Sigmoid colon (tissue), 7 donors: Measurements from ENCODE around the gene PMF1. TPM values are rescaled to one million over a fixed set of nuclear protein-coding genes. Genes with fewer than 3 reads are reported as not detected.

ENCODE experiments used
- DNase-seq: peaks from one replicate; pipeline ENCODE4 v3.0.0-alpha.2; 2019
- H3K27ac ChIP-seq, 4 donors: fragments of 200-600 bp; sonication (generic); one replicate each; pipeline ENCODE4 v1.5.1; 2016 to 2019; ENCODE audit warnings: mild to moderate bottlenecking in 1 of 4
- H3K27me3 ChIP-seq, 3 donors: fragments of 200-600 bp; sonication (generic); one replicate each; pipeline ENCODE4 v1.5.1; 2019; ENCODE audit warnings: mild to moderate bottlenecking in 1 of 3
- H3K36me3 ChIP-seq, 4 donors: fragments of 200-600 bp; sonication (generic); one replicate each; pipeline ENCODE4 v1.5.1; 2016 to 2019
- H3K4me1 ChIP-seq, 4 donors: fragments of 200-600 bp; sonication (generic); one replicate each; pipeline ENCODE4 v1.5.1; 2017 to 2019
- H3K4me3 ChIP-seq, 4 donors: fragments of 200-600 bp; sonication (generic); one replicate each; pipeline ENCODE4 v1.5.1; 2017 to 2019; ENCODE audit warnings: mild to moderate bottlenecking in 2 of 4, moderate library complexity in 1 of 4
- H3K9me3 ChIP-seq, 4 donors: fragments of 200-600 bp in 3 of 4; sonication (generic) in 3 of 4; one replicate each; pipeline versions ENCODE4 v1.5.1 to v1.6.1; 2013 to 2019
- EP300 ChIP-seq, 4 donors: sonication (generic); formaldehyde crosslinking; IDR thresholded peaks; one replicate each; pipeline ENCODE4 v1.6.1; 2017; ENCODE audit warnings: antibody characterized with exemption in 4 of 4
- POLR2A ChIP-seq, 2 donors: fragments of 450-650 bp; IDR thresholded peaks; one replicate each; pipeline ENCODE4 v1.6.1; 2016; ENCODE audit warnings: antibody characterized with exemption in 2 of 2, mild to moderate bottlenecking in 2 of 2, moderate library complexity in 2 of 2
- POLR2AphosphoS5 ChIP-seq, 4 donors: sonication (generic); formaldehyde crosslinking; IDR thresholded peaks; one replicate each; pipeline ENCODE4 v1.6.1; 2017; ENCODE audit warnings: antibody characterized with exemption in 4 of 4
- WGBS, 2 donors: extraction: QIAGEN DNeasy Blood & Tissue Kit; methylation state at CpG; one replicate each; pipeline ENCODE4 v1.1.7; 2013; 5-methylcytosine and 5-hydroxymethylcytosine counted together
- intact Hi-C: fragments of 100-400 bp; cut with DNase I; formaldehyde crosslinking; loops from one replicate; pipeline ENCODE4 v1.15.1; 2023
- polyA plus RNA-seq, 3 donors: library from polyadenylated mRNA; stranded (reverse); fragments of 200-250 nt; gene quantifications; one replicate each; pipeline ENCODE4 v1.2.3, GENCODE V29; 2013
- small RNA-seq, 3 donors: library from RNA; depleted of rRNA; stranded (forward); fragments of <200 nt; gene quantifications; one replicate each; pipeline ENCODE3, GENCODE V24; 2016
- total RNA-seq, 4 donors: library from RNA; depleted of rRNA; stranded (reverse); fragments of >200 nt; gene quantifications; one replicate each; pipeline ENCODE4 v1.1.0, GENCODE V29; 2016
- TF ChIP-seq, protein P1 (sequence below), 4 experiments: fragments of 450-650 bp in 3 of 4; fragments of 200-600 bp in 1 of 4; IDR thresholded peaks; one replicate each; pipeline ENCODE4 v1.5.1; 2016 to 2019; ENCODE audit warnings: antibody characterized with exemption in 4 of 4, mild to moderate bottlenecking in 3 of 4, moderate library complexity in 2 of 4
- donor health status: healthy with polysubstance abuse.
- donor health status: Bipolar disorder and iron deficiency.
- donor health status: healthy.

Gene PMF1
- total and polyA plus RNA-seq, 7 donors, result 41.1 to 75.1 (median 52.8) TPM

- H3K9me3 ChIP-seq, result no peaks in the 10 kb centered on the region
- no peak for DNase-seq
- 74 to 78% methylated on average over 4 of the region's 4 CpGs for WGBS, 2 donors
- no peaks in the 10 kb centered on the region for H3K27me3 ChIP-seq
- TF ChIP-seq POLR2AphosphoS5 (IDR thresholded peaks at IDR 0.05), result no peak
- TF ChIP-seq EP300 (IDR thresholded peaks at IDR 0.05), result no peak
- TF ChIP-seq, protein P1, sequence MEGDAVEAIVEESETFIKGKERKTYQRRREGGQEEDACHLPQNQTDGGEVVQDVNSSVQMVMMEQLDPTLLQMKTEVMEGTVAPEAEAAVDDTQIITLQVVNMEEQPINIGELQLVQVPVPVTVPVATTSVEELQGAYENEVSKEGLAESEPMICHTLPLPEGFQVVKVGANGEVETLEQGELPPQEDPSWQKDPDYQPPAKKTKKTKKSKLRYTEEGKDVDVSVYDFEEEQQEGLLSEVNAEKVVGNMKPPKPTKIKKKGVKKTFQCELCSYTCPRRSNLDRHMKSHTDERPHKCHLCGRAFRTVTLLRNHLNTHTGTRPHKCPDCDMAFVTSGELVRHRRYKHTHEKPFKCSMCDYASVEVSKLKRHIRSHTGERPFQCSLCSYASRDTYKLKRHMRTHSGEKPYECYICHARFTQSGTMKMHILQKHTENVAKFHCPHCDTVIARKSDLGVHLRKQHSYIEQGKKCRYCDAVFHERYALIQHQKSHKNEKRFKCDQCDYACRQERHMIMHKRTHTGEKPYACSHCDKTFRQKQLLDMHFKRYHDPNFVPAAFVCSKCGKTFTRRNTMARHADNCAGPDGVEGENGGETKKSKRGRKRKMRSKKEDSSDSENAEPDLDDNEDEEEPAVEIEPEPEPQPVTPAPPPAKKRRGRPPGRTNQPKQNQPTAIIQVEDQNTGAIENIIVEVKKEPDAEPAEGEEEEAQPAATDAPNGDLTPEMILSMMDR (IDR thresholded peaks at IDR 0.05), result no peak
- no peak for TF ChIP-seq POLR2A (IDR thresholded peaks at IDR 0.05)
- intact Hi-C loops, result no loop called here
- H3K27ac ChIP-seq, result no peak overlapping the region
- peaks cover 0 to 9% (median 0%) of the 10 kb centered on the region in 4 donors for H3K36me3 ChIP-seq
- peaks cover 0 to 33% (median 29%) of the 10 kb centered on the region in 4 donors for H3K4me1 ChIP-seq
- H3K4me3 ChIP-seq, result no peak overlapping the region
Observed at GRCh38 chr1:156284757-156285156, 72.0 kb downstream of the PMF1 start.

- no peaks in the 10 kb centered on the region for H3K27me3 ChIP-seq
- intact Hi-C loops, result no loop called here
- H3K4me3 ChIP-seq, result no peak overlapping the region
- no peak overlapping the region for H3K27ac ChIP-seq
- no peaks in the 10 kb centered on the region for H3K9me3 ChIP-seq
- TF ChIP-seq, protein P1 (IDR thresholded peaks at IDR 0.05), result no peak
- TF ChIP-seq EP300 (IDR thresholded peaks at IDR 0.05), result no peak
- TF ChIP-seq POLR2AphosphoS5 (IDR thresholded peaks at IDR 0.05), result no peak
- TF ChIP-seq POLR2A (IDR thresholded peaks at IDR 0.05), result no peak
- DNase-seq, result no peak
- peaks cover 0 to 36% (median 28%) of the 10 kb centered on the region in 4 donors for H3K4me1 ChIP-seq
- H3K36me3 ChIP-seq, result peaks cover 0 to 9% (median 0%) of the 10 kb centered on the region in 4 donors
- 91 to 97% methylated on average over 21 of the region's 21 CpGs for WGBS, 2 donors
Observed at GRCh38 chr1:156285437-156285836, 72.6 kb downstream of the PMF1 start.

GRCh38 chr1:156286061-156286460, 73.3 kb downstream of the PMF1 start:
- no peak for TF ChIP-seq POLR2AphosphoS5 (IDR thresholded peaks at IDR 0.05)
- TF ChIP-seq POLR2A (IDR thresholded peaks at IDR 0.05), result no peak
- TF ChIP-seq, protein P1 (IDR thresholded peaks at IDR 0.05), result no peak
- TF ChIP-seq EP300 (IDR thresholded peaks at IDR 0.05), result no peak
- peaks cover 0 to 39% (median 28%) of the 10 kb centered on the region in 4 donors for H3K4me1 ChIP-seq
- intact Hi-C loops, result no loop called here
- no peaks in the 10 kb centered on the region for H3K9me3 ChIP-seq
- WGBS, 2 donors, result 96% methylated on average over 8 of the region's 8 CpGs
- no peak overlapping the region for H3K4me3 ChIP-seq
- no peaks in the 10 kb centered on the region for H3K27me3 ChIP-seq
- no peak for DNase-seq
- peaks cover 0 to 9% (median 0%) of the 10 kb centered on the region in 4 donors for H3K36me3 ChIP-seq
- no peak overlapping the region for H3K27ac ChIP-seq

Small RNA genes within 50 kb of the gene (small RNA-seq; reads per million reads assigned to genes)
- 0 reads per million in 3 donors for gene RF00568

Other genes starting within 250 kb of the PMF1 start
- gene ARHGEF2, start 234.5 kb upstream of the PMF1 start, total RNA-seq, result 10 to 100 TPM; 31.6 to 83.9 (median 48.1) TPM
- gene ARHGEF2, start 234.5 kb upstream of the PMF1 start, polyA plus RNA-seq, result 10 to 100 TPM; 25.8 to 76.7 (median 26.8) TPM
- gene SSR2, start 192.1 kb upstream of the PMF1 start, total RNA-seq, result 100 to 1,000 TPM; 115 to 338 (median 233) TPM
- gene SSR2, start 192.1 kb upstream of the PMF1 start, polyA plus RNA-seq, result 100 to 1,000 TPM; 157 to 274 (median 231) TPM
- 10 to 100 TPM; 13.9 to 23.6 (median 19.8) TPM for gene UBQLN4, start 159.2 kb upstream of the PMF1 start, total RNA-seq
- 10 to 100 TPM; 11.4 to 21.5 (median 14.8) TPM for gene UBQLN4, start 159.2 kb upstream of the PMF1 start, polyA plus RNA-seq
- gene LAMTOR2, start 158.2 kb upstream of the PMF1 start, total RNA-seq, result 10 to 100 TPM; 55.4 to 86.4 (median 71.3) TPM
- gene LAMTOR2, start 158.2 kb upstream of the PMF1 start, polyA plus RNA-seq, result 100 to 1,000 TPM; 142 to 245 (median 199) TPM
- not detected for gene RAB25, start 151.8 kb upstream of the PMF1 start, total RNA-seq
- gene RAB25, start 151.8 kb upstream of the PMF1 start, polyA plus RNA-seq, result 100 to 1,000 TPM; 187 to 237 (median 201) TPM
- under 1 TPM; 0.27 to 0.36 (median 0.30) TPM for gene MEX3A, start 130.5 kb upstream of the PMF1 start, total RNA-seq
- gene MEX3A, start 130.5 kb upstream of the PMF1 start, polyA plus RNA-seq, result 1 to 10 TPM in 1 of 3 donors, under 1 TPM in 2; 0.23 to 1.5 (median 0.60) TPM
- gene LMNA, start 98.3 kb upstream of the PMF1 start, total RNA-seq, result 100 to 1,000 TPM; 129 to 241 (median 196) TPM
- gene LMNA, start 98.3 kb upstream of the PMF1 start, polyA plus RNA-seq, result 100 to 1,000 TPM; 108 to 229 (median 142) TPM
- 1 to 10 TPM; 1.6 to 2.9 (median 1.8) TPM for gene SEMA4A, start 59.4 kb upstream of the PMF1 start, total RNA-seq
- gene SEMA4A, start 59.4 kb upstream of the PMF1 start, polyA plus RNA-seq, result 1 to 10 TPM; 1.4 to 6.3 (median 1.8) TPM
- 10 to 100 TPM in 1 of 4 donors, 1 to 10 TPM in 3; 8.6 to 13.3 (median 9.4) TPM for gene SLC25A44, start 18.9 kb upstream of the PMF1 start, total RNA-seq
- 10 to 100 TPM in 2 of 3 donors, 1 to 10 TPM in 1; 7.8 to 15.3 (median 11.8) TPM for gene SLC25A44, start 18.9 kb upstream of the PMF1 start, polyA plus RNA-seq
- 10 to 100 TPM in 1 of 4 donors, 1 to 10 TPM in 3; 3.9 to 15.9 (median 6.5) TPM for gene BGLAP, start 29.2 kb downstream of the PMF1 start, total RNA-seq
- gene BGLAP, start 29.2 kb downstream of the PMF1 start, polyA plus RNA-seq, result 1 to 10 TPM in 1 of 3 donors, not detected in 2; 1.0 TPM
- 1 to 10 TPM in 3 of 4 donors, under 1 TPM in 1; 0.99 to 7.7 (median 7.2) TPM for gene PAQR6, start 35.0 kb downstream of the PMF1 start, total RNA-seq
- 1 to 10 TPM in 2 of 3 donors, under 1 TPM in 1; 0.69 to 3.4 (median 3.0) TPM for gene PAQR6, start 35.0 kb downstream of the PMF1 start, polyA plus RNA-seq
- gene SMG5, start 69.8 kb downstream of the PMF1 start, total RNA-seq, result 10 to 100 TPM; 36.7 to 59.0 (median 46.5) TPM
- 10 to 100 TPM; 25.2 to 78.2 (median 30.3) TPM for gene SMG5, start 69.8 kb downstream of the PMF1 start, polyA plus RNA-seq
- gene TMEM79, start 71.3 kb downstream of the PMF1 start, total RNA-seq, result 1 to 10 TPM in 2 of 4 donors, under 1 TPM in 2; 0.41 to 1.5 (median 0.91) TPM
- 1 to 10 TPM; 1.8 to 5.6 (median 2.3) TPM for gene TMEM79, start 71.3 kb downstream of the PMF1 start, polyA plus RNA-seq
- gene GLMP, start 82.7 kb downstream of the PMF1 start, total RNA-seq, result 10 to 100 TPM; 33.3 to 49.2 (median 41.1) TPM
- gene GLMP, start 82.7 kb downstream of the PMF1 start, polyA plus RNA-seq, result 10 to 100 TPM; 34.8 to 53.2 (median 36.0) TPM
- gene VHLL, start 86.3 kb downstream of the PMF1 start, total RNA-seq, result not detected
- not detected for gene VHLL, start 86.3 kb downstream of the PMF1 start, polyA plus RNA-seq
- gene CCT3, start 125.3 kb downstream of the PMF1 start, total RNA-seq, result 100 to 1,000 TPM; 155 to 253 (median 197) TPM
- 100 to 1,000 TPM in 2 of 3 donors, 10 to 100 TPM in 1; 94.3 to 155 (median 123) TPM for gene CCT3, start 125.3 kb downstream of the PMF1 start, polyA plus RNA-seq
- gene TSACC, start 125.5 kb downstream of the PMF1 start, total RNA-seq, result 1 to 10 TPM in 1 of 4 donors, not detected in 3; 1.1 TPM
- under 1 TPM in 1 of 3 donors, not detected in 2; 0.48 TPM for gene TSACC, start 125.5 kb downstream of the PMF1 start, polyA plus RNA-seq
- not detected for gene RHBG, start 156.2 kb downstream of the PMF1 start, total RNA-seq
- gene RHBG, start 156.2 kb downstream of the PMF1 start, polyA plus RNA-seq, result not detected